NCI-H345 (cell line): ENCODE measurements around the gene MCRIP2.

Experiments used
- DNase-seq: peaks from one replicate; lab custom pipeline; 2025; lab: John Stamatoyannopoulos, UW

Gene MCRIP2

DNA sequence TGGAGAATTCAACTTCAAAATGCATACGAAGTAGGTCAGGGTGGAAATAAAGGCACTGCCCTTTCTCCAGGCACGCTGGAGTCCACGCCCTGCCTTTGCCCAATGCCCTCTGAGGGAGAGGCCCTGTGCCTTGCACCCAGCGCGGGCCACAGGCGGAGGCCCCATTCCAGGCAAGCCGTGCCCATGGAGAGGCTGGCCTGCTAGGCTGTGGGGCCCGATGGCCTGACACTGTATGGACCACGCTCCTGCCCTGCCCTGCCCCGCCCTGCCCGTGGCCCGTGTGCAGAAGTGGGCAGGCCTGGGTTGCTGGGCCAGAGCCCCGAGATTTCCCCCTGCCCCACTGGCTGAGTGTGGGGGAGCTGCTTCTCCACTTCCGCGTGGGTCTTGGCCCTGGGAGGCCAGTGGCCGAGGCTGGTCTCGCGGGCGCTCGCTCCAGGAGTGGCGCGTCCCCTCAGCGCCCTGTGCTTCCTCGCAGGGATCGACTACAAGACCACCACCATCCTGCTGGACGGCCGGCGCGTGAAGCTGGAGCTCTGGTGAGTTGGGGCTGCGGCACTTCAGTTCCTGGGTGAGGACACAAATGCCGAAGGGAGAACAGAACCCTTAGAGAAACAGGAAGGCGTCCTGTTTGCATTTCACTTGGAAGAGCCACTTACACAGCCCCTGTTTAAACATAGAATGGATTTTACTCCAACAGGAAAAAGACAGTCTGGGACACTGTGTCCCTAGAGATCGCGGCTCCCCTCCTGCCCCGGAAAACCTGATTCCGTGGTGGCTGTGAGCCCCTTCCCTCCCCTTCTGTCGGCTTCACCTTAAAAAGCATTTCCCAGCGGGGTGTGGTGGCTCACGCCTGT, 24.7 kb upstream of the MCRIP2 start:
- no peak for DNase-seq

DNA sequence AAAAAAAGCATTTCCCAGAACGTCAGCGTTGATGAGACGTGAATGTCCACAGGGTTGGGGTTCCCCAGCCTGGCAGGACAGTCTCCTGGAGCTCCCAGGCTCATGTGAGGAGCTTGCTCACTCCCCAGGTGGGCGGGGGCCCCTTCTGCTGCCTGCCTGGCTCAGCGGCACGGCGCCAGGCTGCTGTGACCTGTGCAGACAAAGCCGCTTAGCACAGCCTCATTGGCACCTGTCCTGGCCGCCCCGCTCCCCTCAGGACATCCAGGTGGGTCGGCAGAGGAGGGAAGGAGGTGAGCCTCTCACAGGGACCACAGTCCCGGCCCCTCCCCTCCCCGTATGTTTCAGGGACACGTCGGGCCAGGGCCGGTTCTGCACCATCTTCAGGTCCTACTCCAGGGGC, 23.8 kb upstream of the MCRIP2 start:
- DNase-seq: no peak

DNA sequence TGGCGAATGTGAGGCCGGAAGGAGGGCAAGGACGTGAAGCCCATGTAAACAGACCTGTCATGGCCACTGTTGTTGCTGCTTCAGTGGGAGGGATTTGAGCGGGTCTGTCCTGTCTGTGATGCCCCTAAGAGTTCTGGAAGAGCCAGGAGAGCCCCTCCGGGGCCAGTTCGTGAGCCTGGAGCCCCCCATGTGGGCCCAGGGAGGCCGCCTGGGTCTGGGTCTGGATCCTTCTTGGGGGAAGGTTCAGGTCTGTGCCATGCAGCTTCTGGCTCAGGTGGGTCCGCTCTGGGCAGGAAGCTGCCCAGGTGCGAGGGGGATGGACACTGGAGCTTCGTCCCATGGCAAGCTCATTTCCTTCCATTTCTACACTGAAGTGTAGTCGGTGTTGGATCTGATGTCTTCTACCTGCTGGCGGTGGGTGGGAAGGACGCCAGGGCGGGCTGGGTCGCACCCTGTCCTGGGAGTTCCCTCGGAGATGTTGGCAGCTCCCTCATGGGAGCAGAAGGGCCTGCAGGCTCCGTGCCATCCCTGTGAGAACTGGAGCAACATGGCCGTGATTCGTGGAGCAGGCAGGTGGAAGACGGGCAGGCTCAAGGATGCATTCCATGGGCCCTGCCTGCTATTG, 22.0 kb upstream of the MCRIP2 start:
- no peak for DNase-seq

DNA sequence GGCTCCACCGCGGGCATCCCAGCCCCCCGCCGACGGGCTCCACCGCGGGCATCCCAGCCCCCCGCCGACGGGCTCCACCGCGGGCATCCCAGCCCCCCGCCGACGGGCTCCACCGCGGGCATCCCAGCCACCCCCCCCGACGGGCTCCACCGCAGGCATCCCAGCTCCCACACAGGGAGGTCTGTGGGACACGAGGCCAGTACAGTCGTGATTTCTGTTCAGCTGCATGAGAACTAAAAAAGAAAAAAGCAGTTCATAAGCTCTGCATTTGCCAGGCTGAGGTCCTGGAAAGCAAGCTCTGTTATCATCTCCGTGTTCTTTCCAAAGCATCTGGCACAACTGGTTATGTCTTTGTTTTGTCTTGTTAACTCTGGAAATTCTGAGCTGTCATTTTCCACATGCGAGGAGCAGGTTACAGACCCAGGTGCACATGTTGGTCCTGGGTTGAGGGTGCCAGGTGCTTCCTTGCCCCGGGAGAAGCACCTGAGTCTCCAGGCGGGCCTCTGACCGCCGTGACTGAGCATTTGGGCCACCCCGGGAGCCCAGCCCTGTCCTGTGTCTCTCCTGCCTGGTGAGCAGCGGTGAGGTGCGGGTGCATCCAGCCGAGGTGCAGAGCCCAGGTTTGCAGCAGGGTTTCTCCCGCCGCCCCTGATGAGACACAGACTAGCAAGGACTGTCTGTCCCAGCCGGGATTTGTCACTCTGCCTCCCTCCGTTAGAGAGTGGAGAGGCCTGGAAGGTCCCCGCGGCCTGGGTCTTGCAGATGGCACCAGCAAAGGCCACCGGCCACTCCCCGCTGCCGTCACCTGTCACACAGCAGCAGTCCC, 20.7 kb upstream of the MCRIP2 start:
- DNase-seq: no peak

DNA sequence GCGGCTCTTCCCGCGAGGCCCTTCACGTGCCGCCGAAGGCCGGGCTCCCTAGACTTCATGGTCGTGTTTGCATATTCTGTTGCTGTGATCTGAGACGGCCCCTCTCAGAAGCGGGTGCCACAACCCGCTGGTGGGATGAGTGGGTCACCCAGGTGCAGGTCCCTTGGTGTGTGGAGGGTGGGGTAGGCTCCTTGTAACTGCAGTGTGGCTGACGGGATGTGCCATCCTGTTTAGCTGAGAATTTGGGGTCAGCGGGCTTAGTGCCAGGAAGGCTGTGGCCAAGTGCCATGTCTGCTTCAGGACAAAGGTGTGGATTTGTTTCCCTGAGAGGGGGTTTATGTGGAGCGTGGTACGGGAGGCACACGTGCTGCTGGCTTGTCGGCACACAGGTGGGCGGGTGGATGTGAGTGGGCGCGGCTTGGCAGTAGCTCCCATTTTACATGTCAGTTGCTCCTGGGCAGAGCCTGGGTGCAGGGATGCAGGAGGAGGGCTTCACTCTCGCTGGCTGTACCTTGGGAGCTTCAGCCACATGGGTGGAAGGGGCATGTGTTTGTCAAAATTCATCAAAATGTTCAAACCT, 20.0 kb upstream of the MCRIP2 start:
- no peak for DNase-seq

DNA sequence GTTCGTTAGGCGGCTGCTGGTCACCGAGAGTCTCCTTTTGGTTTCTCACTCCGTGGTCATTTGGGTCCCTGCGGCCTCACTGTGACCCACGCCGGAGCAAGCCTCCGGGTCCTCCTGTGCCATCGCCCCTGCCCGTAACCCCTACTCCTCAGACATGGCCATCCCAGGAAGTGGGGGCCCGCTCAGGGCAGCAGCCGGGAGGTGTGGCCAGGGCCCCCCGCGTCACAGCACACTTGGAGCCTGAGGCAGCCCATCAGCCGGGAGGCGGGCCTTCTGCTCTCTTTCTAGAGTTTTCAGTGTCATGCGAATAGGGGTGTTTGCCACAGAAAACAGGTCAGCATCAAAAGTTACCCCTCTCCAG, 18.7 kb upstream of the MCRIP2 start:
- no peak for DNase-seq

DNA sequence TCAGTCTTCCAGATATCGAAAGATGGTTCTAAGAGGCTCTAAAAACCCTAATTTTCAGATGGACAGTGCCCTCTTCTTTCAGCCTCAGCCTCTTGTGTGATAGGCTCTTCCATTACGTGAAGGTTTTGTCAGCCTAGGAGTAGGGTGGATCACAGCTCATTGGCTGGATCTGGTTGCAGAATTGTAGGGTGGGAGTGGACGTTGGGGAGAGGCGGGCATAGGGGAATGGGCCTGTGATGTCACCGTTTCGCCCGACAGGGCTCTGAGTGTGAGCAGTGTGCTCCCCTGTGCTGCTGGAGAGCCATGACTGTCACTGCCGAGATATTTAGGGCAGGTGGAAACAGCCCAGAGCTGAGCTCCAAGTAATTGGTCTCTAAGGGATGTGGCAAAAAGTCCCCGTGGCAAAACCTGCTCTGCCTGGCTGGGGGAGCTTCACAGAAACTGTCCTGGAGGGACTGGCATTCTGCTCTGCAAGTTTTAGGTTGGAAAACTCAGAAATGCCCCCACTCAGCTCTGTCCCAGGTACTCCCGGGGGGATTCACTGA, 17.0 kb upstream of the MCRIP2 start:
- no peak for DNase-seq

DNA sequence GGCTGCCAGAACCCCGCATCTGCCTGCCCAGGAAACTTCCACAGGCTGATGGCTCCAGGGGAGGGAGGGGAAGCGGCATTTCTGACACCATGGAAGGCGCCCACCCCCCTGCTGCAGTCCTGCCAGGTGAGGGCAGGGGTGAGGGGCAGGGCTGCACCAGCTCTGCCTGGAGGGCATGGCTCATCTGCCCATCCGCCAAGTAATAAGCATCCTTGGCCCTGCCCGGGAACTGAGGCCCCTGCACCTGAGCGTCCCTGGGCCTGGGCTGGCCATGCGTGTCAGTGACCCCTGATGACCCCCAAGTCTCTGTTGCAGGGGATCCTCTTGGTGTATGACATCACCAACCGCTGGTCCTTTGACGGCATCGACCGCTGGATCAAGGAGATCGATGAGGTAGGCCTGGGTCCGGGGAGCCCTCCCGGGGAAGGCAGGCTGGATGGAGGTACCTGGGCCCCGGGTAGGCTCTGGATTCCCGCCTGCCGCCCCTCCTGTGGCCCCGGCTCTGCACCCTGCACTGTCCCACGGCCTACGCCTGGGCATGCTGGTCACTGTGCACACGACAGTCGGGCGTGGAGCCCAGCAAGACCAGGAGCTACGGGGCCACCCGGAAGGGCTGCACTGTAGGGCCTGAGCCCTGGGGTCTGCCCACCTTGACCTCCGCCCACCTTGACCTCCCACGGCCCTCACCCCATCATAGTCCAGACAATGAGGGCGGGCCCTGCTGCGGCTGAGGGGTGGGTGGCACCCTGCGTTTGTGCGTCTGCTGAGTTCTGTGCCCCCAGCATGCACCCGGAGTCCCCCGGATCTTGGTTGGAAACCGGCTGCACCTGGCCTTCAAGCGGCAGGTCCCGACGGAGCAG, 16.3 kb upstream of the MCRIP2 start:
- DNase-seq: no peak

DNA sequence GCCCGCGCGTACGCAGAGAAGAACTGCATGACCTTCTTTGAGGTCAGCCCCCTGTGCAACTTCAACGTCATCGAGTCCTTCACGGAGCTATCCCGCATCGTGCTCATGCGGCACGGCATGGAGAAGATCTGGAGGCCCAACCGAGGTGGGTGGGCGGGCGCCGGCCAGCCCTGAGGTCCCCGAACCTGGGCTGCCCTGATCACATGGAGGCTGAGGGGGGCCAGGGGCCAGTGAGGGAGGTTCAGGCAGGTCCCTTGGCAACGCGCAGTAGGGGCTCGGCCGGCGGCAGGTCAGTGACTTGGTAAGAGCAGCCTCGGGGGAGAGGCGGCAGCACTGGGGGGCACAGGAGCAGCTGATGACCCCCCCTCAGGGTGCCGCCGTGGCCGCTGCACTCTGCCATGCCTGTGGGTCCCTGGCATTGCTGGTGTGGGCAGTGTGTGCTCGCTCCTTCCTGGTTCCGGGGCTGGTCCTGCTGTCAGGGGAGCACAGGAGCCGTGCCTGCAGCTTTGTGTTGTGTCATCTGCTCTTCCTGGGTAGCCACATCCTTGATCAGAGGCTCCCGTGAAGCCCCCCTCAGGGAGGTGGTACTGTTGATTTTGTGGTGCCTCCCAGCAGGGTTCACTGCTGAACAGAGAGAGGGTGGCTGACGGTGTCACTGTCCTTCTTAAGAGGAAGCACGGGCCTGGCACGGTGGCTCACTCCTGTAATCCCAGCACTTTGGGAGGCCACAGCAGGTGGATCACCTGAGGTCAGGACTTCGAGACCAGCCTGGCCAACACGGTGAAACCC, 15.5 kb upstream of the MCRIP2 start:
- no peak for DNase-seq

DNA sequence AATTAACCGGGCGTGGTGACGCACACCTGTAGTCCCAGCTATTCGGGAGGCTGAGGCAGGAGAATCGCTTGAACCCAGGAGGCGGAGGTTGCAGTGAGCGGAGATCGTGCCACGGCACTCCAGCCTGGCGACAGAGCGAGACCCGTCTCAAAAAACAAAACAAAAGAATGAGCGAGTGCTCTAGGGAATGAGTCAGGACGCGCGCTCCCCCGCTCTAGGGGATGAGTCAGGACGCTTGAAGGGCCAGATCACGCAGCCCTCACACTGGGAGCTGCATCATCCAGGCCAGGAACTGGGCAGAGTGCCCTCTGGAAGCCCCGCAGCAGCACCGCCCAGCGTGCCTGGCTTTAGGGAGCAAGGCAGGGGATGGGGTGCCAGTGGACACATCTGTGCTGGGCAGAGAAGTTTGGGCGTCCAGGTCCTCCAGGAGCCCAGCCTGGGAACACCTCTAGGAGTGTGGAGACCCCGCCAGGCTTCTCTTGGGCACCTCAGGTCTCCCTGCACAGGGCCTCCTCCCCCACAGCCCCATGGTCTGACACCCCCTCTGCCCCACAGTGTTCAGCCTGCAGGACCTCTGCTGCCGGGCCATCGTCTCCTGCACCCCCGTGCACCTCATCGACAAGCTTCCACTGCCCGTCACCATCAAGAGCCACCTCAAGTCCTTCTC, 14.7 kb upstream of the MCRIP2 start:
- DNase-seq: no peak

DNA sequence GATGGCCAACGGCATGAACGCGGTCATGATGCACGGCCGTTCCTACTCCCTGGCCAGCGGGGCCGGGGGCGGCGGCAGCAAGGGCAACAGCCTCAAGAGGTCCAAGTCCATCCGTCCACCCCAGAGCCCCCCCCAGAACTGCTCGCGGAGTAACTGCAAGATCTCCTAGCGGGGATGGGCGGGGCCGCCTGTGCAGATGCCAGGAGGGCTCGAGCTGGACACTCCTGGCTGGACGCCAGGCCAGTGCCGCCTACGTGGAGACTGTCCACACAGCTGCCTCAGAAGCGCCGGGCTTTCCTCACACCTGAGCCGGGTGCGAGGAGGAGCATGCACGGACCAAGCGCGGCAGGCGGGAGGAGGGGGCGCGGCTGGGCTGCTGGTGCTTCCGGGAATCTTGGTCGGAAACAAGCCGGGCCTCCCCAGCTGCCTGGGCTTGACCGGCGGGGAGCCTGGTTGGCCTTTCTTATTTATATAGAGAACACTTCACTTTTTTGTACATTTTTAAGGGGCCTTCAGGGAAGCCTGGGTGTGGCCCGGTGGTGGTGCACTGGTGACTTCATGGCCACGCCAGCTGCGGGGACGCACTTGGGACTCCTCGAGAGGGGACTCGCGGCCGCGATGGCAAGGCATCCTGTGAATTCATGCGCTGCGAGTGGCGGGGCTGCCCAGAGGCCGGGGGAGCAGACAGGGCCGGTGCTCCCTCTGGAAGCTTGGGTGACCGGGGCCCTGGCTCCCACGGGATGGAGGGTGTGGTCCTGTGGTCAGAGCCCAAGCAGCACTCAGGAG, 14.0 kb upstream of the MCRIP2 start:
- no peak for DNase-seq

DNA sequence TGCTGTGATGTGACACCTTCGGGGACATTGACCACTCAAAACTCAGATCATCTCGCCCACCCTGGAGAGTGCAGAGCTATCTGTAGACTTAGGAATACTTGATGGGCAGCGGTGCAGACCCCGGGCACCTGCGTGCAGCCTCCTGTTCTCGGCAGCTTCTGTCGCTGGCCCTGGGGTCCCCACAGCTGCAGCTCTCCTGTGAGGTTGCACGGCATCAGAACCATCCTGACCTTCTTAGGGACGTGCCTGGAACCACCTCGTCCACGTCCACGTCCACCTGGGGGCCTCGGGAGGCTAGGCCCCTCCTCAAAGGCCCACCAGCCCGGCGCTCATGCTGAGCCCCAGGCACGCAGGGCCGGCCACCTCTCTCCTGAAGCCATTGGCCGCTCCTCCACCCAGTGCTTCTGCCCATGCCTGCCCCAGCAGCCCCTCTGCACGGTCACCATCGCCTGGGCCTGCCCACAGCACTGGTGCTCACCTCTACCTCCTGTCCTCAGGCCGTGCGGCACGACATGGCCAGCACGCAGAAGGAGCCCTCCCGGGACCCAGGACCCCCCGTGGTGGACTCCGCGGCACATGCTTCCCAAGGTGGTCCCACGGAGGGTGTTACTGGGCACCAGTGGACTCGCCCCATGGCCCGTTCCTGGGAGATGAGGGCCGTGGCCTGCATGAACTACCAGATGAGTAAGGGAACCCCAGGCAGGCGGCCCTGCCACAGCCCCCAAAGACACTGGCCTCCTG, 13.1 kb upstream of the MCRIP2 start:
- no peak for DNase-seq

DNA sequence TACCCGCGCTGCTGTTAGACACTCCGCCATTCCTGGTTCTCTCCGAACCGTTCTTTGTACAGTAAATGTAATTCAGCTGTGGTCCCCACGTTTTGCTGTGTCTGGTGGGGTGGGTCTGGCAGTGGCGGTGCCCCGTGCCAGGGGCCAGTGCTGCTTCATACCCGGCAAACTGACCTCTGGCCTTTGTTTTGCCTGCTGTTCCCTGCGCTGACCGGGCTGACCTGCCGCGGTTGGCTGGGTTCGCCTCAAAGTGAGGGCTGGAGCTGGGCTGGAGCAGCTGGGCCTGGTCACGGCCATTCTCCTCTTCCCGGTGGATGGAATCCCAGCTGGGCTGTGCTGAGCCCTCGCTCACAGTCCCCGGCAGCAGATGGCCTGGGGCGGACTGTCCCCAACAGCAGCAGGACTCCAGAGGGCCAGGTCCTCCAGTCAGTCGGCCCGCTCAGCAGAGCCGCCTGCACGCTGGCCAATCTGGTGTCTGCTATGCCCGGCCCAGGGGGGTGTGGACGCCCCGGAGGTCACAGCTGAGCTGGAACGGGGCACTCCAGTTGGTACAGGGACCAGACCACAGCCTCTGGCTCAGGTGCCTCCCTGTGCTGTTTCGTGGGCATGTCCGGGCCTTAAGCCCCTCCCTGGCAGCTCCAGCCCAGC, 12.3 kb upstream of the MCRIP2 start:
- no peak for DNase-seq

DNA sequence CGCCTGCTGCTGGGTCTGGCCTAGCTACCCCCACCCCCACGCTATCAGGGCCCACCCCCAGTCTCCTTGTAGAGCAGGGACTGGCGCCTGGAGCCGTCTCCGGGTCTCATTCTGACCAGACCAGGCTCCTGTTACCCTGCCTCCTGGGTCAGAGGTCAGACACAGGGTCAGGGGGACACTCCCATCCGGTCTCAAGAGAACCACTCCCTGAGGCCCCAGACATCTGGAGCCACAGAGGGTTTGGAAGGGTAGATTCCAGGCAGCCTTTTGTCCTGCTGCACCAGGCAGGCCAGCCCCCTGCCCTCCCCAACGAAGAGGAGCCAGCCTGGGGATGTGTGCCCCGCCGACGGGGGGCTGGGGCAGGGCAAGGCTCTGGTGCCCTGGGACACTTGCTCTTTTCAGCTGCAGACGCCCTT, 11.8 kb upstream of the MCRIP2 start:
- no peak for DNase-seq

DNA sequence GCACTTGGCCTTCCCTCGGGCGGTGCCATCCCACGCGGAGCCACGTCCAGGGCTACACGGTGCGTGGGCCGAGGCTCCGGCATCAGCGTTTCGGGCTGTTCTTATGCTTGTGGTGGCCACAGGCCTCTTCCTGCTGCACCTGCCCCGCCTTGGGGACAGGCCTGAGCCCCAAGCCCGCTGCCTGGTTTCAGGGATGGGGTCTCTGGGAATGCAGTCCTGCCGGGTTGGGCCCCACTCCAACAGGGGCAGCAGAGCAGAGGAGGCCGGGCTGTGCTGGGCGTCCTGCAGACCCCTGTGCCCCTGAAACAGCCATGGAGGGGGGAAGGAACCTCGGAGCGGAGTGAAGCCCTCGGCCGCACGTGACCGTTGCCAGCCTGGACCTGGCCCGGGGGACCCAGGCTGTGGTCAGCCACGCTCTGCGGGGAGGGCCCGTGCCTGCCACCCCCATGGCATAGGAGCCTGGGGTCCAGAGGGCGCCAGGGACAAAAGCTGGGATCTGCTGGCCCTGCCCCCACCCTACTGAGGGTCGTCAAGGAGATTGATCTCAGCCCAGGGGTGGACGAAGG, 11.3 kb upstream of the MCRIP2 start:
- no peak for DNase-seq

DNA sequence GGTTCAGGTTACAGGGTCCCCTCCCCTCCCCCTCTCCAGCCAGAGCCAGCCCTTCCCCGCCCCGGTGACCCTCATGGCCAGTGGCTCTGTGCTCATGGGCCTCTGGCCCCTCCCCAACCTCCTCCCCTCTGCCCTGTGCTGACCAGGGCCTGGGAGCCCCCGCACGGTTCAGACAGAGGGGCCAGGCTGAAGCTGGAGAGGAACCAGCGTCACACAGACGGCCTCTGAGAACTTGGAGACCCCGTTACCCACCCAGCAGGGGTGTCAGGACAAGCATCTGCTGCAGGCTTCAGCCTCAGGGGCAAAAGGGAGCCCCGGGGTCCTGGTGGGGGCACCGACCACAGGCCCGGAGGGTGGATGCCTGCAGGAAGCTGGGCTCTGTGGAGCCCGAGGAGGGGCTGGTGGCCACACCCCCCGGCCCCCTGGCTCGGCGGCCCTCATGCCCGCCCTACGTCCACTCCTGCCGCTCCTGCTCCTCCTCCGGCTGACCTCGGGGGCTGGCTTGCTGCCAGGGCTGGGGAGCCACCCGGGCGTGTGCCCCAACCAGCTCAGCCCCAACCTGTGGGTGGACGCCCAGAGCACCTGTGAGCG, 10.7 kb upstream of the MCRIP2 start, which contains the start of gene WFIKKN1:
TSS of gene WFIKKN1 (plus strand) at position 171 of the 591 bp plus-strand sequence. CDS start at position 440, 269 bp downstream.
- DNase-seq: no peak

DNA sequence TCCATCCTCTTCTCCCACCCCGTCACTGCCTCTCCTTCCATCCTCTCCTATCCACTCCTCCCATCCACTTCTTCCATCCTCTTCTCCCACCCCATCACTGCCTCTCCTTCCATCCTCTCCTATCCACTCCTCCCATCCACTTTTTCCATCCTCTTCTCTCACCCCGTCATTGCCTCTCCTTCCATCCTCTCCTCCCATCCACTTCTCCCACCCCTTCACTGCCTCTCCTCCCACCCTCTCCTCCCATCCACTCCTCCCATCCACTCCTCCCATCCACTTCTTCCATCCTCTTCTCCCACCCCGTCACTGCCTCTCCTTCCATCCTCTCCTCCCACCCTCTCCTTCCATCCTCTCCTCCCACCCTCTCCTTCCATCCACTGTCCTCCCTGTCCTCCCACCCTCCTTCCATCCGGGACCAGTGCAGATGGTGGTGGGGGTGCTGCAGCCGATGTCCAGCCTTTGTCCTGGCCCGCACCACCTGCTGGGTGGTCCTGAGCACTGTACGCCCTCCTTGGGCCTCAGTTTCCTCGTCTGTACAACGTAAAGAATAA, 9.7 kb upstream of the MCRIP2 start:
- no peak for DNase-seq
